DOHH2 (cell line): ENCODE measurements around the gene CBFA2T2.

ENCODE experiments used
- H3F3A ChIP-seq: fragments of 200-600 bp; sonication (generic), shearing (Covaris generic); 2 replicates; pipeline ENCODE4 v1.6.0; 2016; ENCODE audit warnings: antibody characterized with exemption, mild to moderate bottlenecking; ENCODE audit not compliant: control insufficient read depth, insufficient read depth
- H3K27ac ChIP-seq: fragments of 200-600 bp; sonication (generic); 2 replicates; pipeline ENCODE4 v1.5.1; 2014; ENCODE audit warnings: low read depth, mild to moderate bottlenecking, low read length, moderate library complexity
- H3K27me3 ChIP-seq: fragments of 200-600 bp; sonication (generic); 2 replicates; pipeline ENCODE4 v1.6.1; 2014; ENCODE audit warnings: mild to moderate bottlenecking, low read length, mixed read lengths; ENCODE audit not compliant: control insufficient read depth
- H3K36me3 ChIP-seq: fragments of 200-600 bp; sonication (generic); 2 replicates; pipeline ENCODE4 v1.6.1; 2014; ENCODE audit warnings: mild to moderate bottlenecking, low read length, moderate library complexity, mixed read lengths; ENCODE audit not compliant: control insufficient read depth
- H3K4me1 ChIP-seq: fragments of 200-600 bp; sonication (generic); 2 replicates; pipeline ENCODE4 v1.6.1; 2014; ENCODE audit warnings: mild to moderate bottlenecking, low read length, mixed read lengths; ENCODE audit not compliant: control insufficient read depth
- H3K4me2 ChIP-seq: fragments of 200-600 bp; sonication (generic); 2 replicates; pipeline ENCODE4 v1.6.0; 2014; ENCODE audit warnings: mild to moderate bottlenecking, low read length, moderate library complexity
- H3K4me3 ChIP-seq: fragments of 200-600 bp; sonication (generic); 2 replicates; pipeline ENCODE4 v1.5.1; 2014; ENCODE audit warnings: mild to moderate bottlenecking, low read length, mixed read lengths
- H3K79me2 ChIP-seq: fragments of 200-600 bp; sonication (generic); 2 replicates; pipeline ENCODE4 v1.6.1; 2014; ENCODE audit warnings: mild to moderate bottlenecking, low read length, mixed read lengths; ENCODE audit not compliant: control insufficient read depth
- H3K9me2 ChIP-seq: fragments of 200-600 bp; sonication (generic); replicated peaks from 2 replicates; pipeline ENCODE4 v1.6.1; 2014; ENCODE audit warnings: mild to moderate bottlenecking, low read length, mixed read lengths; ENCODE audit not compliant: control insufficient read depth
- H3K9me3 ChIP-seq: fragments of 200-600 bp; sonication (generic); 2 replicates; pipeline ENCODE4 v1.6.1; 2014; ENCODE audit warnings: antibody characterized with exemption, low read length, mixed read lengths; ENCODE audit not compliant: control insufficient read depth, insufficient read depth
- H4K20me1 ChIP-seq: fragments of 200-600 bp; sonication (generic); 2 replicates; pipeline ENCODE4 v1.6.0; 2014; ENCODE audit warnings: low read depth, mild to moderate bottlenecking, antibody characterized with exemption, low read length, moderate library complexity; ENCODE audit not compliant: control insufficient read depth, insufficient read depth
- EZH2phosphoT487 ChIP-seq: fragments of 200-600 bp; sonication (generic); IDR thresholded peaks from 2 replicates; pipeline ENCODE4 v1.6.1; 2017; ENCODE audit warnings: borderline replicate concordance, mild to moderate bottlenecking, antibody characterized with exemption, low read length, moderate library complexity, mixed read lengths
- TF ChIP-seq, protein P1 (sequence below): fragments of 200-600 bp; sonication (generic); IDR thresholded peaks from one replicate; pipeline ENCODE4 v1.5.1; 2014; ENCODE audit warnings: antibody characterized with exemption, mild to moderate bottlenecking, low read depth, low read length; ENCODE audit not compliant: poor library complexity, severe bottlenecking

CBFA2T2 gene

DNA sequence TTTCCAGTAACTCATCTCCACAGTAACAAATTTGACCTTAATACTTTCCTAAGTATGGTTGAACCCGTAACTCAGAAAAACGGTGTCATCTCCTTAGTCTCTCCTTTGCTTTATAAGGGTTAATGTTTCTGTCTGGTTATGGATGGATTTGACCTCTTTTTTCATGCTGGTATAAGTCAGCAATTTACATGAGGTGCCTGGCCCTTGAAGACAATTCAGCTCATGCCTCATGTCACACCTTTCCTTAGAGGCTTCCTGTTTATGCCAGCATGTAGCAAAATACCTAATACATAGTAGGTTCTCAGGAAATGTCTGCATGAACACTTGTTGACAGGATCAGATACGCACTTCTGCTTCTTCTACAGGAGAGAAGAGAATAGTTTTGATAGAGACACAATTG is 134.5 kb downstream of the CBFA2T2 start:
- peaks cover 2% of the 10 kb centered on the region; the same call in 1 of the 2 replicates for H3K36me3 ChIP-seq
- no peaks in the 10 kb centered on the region for H4K20me1 ChIP-seq
- TF ChIP-seq, protein P1, sequence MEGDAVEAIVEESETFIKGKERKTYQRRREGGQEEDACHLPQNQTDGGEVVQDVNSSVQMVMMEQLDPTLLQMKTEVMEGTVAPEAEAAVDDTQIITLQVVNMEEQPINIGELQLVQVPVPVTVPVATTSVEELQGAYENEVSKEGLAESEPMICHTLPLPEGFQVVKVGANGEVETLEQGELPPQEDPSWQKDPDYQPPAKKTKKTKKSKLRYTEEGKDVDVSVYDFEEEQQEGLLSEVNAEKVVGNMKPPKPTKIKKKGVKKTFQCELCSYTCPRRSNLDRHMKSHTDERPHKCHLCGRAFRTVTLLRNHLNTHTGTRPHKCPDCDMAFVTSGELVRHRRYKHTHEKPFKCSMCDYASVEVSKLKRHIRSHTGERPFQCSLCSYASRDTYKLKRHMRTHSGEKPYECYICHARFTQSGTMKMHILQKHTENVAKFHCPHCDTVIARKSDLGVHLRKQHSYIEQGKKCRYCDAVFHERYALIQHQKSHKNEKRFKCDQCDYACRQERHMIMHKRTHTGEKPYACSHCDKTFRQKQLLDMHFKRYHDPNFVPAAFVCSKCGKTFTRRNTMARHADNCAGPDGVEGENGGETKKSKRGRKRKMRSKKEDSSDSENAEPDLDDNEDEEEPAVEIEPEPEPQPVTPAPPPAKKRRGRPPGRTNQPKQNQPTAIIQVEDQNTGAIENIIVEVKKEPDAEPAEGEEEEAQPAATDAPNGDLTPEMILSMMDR: no peak
- no peak for TF ChIP-seq EZH2phosphoT487

DNA sequence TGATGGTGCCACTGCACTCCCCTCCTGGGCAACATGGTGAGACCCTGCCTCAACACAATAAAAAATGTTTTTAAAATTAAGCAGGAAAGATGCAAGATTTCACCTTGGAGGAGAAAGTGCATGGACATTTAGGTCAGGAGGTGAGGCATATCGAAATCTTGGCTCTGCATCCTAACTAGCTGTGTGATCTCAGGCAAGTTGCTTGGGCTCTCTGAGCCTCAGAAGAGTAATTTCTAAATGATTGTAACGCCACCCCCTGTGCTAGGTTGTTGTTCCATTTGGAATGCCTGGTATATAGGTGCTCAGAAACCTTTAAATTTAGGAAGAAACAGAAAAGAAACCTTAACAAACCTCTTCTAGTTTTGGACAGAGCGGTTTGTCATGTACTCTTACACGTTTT is 136.3 kb downstream of the CBFA2T2 start:
- no peaks in the 10 kb centered on the region for H3F3A ChIP-seq
- H3K27me3 ChIP-seq: no peaks in the 10 kb centered on the region
- no peak overlapping the region for H3K4me2 ChIP-seq
- no peak for TF ChIP-seq EZH2phosphoT487
- TF ChIP-seq, protein P1: no peak
- H3K4me1 ChIP-seq: peaks cover 6% of the 10 kb centered on the region; the same call in 1 of the 2 replicates
- H3K79me2 ChIP-seq: no peaks in the 10 kb centered on the region
- H3K9me2 ChIP-seq: no peaks in the 10 kb centered on the region
- no peaks in the 10 kb centered on the region for H3K9me3 ChIP-seq
- peaks cover 6% of the 10 kb centered on the region; the same call in 1 of the 2 replicates for H3K36me3 ChIP-seq
- no peaks in the 10 kb centered on the region for H4K20me1 ChIP-seq
- no peak overlapping the region for H3K4me3 ChIP-seq
- no peak overlapping the region for H3K27ac ChIP-seq

More for the DNA sequence above, 134.5 kb downstream of the CBFA2T2 start:
- Histone ChIP-seq H3K4me3 (no peak overlapping the region), H3K27me3 (no peaks in the 10 kb centered on the region), H3K79me2 (no peaks in the 10 kb centered on the region), H3K9me2 (no peaks in the 10 kb centered on the region), H3F3A (no peaks in the 10 kb centered on the region), H3K27ac (no peak overlapping the region), H3K4me2 (no peak overlapping the region), H3K9me3 (no peaks in the 10 kb centered on the region), H3K4me1 (peaks cover 6% of the 10 kb centered on the region; the same call in 1 of the 2 replicates)

DNA sequence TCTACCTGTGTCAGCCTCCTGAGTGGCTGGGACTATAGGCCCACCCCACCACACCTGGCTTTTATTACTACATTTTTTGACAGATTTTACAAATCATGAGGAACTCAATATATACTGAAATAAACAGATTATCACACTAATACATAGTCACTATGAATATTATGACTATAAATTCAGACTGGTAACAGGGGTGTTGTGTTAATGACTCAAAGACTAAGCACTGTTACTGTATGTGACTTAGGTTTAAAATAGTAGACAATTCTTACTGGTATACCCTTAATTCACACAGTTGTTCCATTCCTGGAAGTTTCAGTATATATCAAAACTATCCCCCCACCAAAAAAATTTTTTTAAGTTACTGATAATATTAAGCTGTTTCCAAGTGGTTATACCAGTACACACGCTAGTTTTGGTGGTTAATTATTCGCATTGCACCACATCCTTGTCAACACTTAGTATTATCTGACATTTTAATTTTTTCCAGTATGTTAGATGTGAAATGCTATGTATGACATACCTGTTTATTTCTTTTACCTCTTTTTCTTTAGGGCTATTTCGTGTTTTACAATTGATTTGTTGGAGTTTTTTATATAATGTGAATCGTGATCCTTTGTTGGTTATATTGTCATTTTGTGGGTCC is 137.8 kb downstream of the CBFA2T2 start:
- TF ChIP-seq, protein P1: no peak
- no peak for TF ChIP-seq EZH2phosphoT487
- Histone ChIP-seq H3K9me2 (no peaks in the 10 kb centered on the region), H3K79me2 (no peaks in the 10 kb centered on the region), H3K27me3 (no peaks in the 10 kb centered on the region), H4K20me1 (no peaks in the 10 kb centered on the region), H3K4me1 (no peaks in the 10 kb centered on the region), H3K36me3 (peaks cover 6% of the 10 kb centered on the region; the same call in 1 of the 2 replicates), H3F3A (no peaks in the 10 kb centered on the region), H3K4me3 (no peak overlapping the region), H3K9me3 (no peaks in the 10 kb centered on the region), H3K27ac (no peak overlapping the region), H3K4me2 (no peak overlapping the region)
